ENCODE data around the gene TMEM109. TPM values are rescaled to one million over a fixed set of nuclear protein-coding genes. Genes with fewer than 3 reads are reported as not detected.

Gene TMEM109
- total and polyA plus RNA-seq, 2 experiments from 2014 or later, result 17.4 to 17.7 TPM

- no peaks in the 10 kb centered on the region for H3K4me1 ChIP-seq (ENCODE audit: insufficient read depth)
- no peaks in the 10 kb centered on the region for H3K79me2 ChIP-seq (replicated peaks; ENCODE audit: insufficient read depth)
- ATAC-seq, result no peak
- TF ChIP-seq CREB1 (CRISPR knock-in tag; IDR thresholded peaks at IDR 0.05; ENCODE audit: low read depth), result no peak
- no peak for TF ChIP-seq ZNF114 (CRISPR knock-in tag; IDR thresholded peaks at IDR 0.05)
- no peak for TF ChIP-seq JUNB (IDR thresholded peaks at IDR 0.05; ENCODE audit: unreplicated experiment)
- no peak for TF ChIP-seq NANOG (IDR thresholded peaks at IDR 0.05; ENCODE audit: borderline replicate concordance)
- no peak for TF ChIP-seq STAT1 (IDR thresholded peaks at IDR 0.05; ENCODE audit: unreplicated experiment)
- TF ChIP-seq, protein P1, sequence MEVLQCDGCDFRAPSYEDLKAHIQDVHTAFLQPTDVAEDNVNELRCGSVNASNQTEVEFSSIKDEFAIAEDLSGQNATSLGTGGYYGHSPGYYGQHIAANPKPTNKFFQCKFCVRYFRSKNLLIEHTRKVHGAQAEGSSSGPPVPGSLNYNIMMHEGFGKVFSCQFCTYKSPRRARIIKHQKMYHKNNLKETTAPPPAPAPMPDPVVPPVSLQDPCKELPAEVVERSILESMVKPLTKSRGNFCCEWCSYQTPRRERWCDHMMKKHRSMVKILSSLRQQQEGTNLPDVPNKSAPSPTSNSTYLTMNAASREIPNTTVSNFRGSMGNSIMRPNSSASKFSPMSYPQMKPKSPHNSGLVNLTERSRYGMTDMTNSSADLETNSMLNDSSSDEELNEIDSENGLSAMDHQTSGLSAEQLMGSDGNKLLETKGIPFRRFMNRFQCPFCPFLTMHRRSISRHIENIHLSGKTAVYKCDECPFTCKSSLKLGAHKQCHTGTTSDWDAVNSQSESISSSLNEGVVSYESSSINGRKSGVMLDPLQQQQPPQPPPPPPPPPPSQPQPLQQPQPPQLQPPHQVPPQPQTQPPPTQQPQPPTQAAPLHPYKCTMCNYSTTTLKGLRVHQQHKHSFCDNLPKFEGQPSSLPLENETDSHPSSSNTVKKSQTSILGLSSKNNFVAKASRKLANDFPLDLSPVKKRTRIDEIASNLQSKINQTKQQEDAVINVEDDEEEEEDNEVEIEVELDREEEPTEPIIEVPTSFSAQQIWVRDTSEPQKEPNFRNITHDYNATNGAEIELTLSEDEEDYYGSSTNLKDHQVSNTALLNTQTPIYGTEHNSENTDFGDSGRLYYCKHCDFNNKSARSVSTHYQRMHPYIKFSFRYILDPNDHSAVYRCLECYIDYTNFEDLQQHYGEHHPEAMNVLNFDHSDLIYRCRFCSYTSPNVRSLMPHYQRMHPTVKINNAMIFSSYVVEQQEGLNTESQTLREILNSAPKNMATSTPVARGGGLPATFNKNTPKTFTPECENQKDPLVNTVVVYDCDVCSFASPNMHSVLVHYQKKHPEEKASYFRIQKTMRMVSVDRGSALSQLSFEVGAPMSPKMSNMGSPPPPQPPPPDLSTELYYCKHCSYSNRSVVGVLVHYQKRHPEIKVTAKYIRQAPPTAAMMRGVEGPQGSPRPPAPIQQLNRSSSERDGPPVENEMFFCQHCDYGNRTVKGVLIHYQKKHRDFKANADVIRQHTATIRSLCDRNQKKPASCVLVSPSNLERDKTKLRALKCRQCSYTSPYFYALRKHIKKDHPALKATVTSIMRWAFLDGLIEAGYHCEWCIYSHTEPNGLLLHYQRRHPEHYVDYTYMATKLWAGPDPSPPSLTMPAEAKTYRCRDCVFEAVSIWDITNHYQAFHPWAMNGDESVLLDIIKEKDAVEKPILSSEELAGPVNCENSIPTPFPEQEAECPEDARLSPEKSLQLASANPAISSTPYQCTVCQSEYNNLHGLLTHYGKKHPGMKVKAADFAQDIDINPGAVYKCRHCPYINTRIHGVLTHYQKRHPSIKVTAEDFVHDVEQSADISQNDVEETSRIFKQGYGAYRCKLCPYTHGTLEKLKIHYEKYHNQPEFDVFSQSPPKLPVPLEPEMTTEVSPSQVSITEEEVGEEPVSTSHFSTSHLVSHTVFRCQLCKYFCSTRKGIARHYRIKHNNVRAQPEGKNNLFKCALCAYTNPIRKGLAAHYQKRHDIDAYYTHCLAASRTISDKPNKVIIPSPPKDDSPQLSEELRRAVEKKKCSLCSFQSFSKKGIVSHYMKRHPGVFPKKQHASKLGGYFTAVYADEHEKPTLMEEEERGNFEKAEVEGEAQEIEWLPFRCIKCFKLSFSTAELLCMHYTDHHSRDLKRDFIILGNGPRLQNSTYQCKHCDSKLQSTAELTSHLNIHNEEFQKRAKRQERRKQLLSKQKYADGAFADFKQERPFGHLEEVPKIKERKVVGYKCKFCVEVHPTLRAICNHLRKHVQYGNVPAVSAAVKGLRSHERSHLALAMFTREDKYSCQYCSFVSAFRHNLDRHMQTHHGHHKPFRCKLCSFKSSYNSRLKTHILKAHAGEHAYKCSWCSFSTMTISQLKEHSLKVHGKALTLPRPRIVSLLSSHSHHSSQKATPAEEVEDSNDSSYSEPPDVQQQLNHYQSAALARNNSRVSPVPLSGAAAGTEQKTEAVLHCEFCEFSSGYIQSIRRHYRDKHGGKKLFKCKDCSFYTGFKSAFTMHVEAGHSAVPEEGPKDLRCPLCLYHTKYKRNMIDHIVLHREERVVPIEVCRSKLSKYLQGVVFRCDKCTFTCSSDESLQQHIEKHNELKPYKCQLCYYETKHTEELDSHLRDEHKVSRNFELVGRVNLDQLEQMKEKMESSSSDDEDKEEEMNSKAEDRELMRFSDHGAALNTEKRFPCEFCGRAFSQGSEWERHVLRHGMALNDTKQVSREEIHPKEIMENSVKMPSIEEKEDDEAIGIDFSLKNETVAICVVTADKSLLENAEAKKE (CRISPR knock-in tag; IDR thresholded peaks at IDR 0.05), result no peak
- TF ChIP-seq EZH2phosphoT487 (IDR thresholded peaks at IDR 0.05; ENCODE audit: unreplicated experiment), result no peak
- no peak for TF ChIP-seq REST (IDR thresholded peaks at IDR 0.05; ENCODE audit: unreplicated experiment)
- no peaks in the 10 kb centered on the region for H3K27me3 ChIP-seq (ENCODE audit: insufficient read depth)
- H3K36me3 Mint-ChIP-seq (ENCODE audit: low read depth), result peaks cover 4% of the 10 kb centered on the region; the same call in 1 of the 3 replicates
- no peaks in the 10 kb centered on the region for H3K4me1 Mint-ChIP-seq
- H3K4me3 ChIP-seq, result no peak overlapping the region
- no peaks in the 10 kb centered on the region for H4K20me1 ChIP-seq (replicated peaks; ENCODE audit: insufficient read depth)
- H3K27me3 Mint-ChIP-seq (ENCODE audit: insufficient read depth, low read depth, poor library complexity), result no peaks in the 10 kb centered on the region
- no peak overlapping the region for H3K27ac ChIP-seq (ENCODE audit: low read depth)
- no peak for DNase-seq (ENCODE audit: low spot score)
- no peak overlapping the region for H3K4me2 ChIP-seq
- no peak overlapping the region for H3K4me3 Mint-ChIP-seq
- H3K27ac Mint-ChIP-seq, result no peak overlapping the region
- no peaks in the 10 kb centered on the region for H3F3A ChIP-seq (replicated peaks; ENCODE audit: low read depth)
- peak overlapping the region; percentile 59 for H2AFZ ChIP-seq
- no peaks in the 10 kb centered on the region for H3K36me3 ChIP-seq (ENCODE audit: insufficient read depth)
- peaks cover 23% of the 10 kb centered on the region for H3K9me3 Mint-ChIP-seq
- H3K9me2 ChIP-seq (ENCODE audit: insufficient read depth), result peaks cover 5% of the 10 kb centered on the region; the same call in 1 of the 2 replicates
Measured at GRCh38 chr11:60970890-60971289, 56.9 kb downstream of the TMEM109 start.

Data from GM23338 (cell line).